ENCODE measurements around the gene NPW.
A peak's percentile ranks its signal among the peaks of the same experiment; 100 is the strongest.
"Not testable (repeated sequence)": the region's sequence is repeated elsewhere in the genome, so short reads cannot be mapped to it uniquely, and the experiment has no call there.

The NPW gene

DNA sequence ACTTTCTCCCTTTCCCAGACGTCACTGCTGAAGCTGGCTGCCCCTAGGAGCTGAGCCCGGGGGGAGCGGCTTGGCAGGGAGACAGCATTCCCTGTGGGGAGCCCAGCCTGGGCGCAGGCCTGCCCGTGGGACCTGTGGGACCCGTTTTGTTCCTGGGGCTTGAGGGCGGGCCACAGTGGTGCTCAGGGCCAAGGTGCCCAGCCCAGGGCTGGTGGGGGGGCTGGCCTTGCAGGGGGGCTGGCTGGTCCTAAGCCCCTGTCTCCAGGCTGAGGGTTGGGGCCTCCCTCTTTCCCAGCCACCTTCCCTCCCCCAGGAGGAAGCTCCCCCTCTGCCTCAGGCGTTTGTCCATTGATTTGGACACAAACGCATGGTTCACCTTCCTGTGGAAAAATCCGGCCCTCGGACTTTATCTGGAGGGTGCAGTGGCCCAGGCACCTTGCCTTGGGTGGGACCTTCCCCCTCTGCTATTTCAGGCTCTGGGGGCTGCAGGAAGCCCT lies 11.5 kb downstream of the NPW start:
- peak in 1 of 2 experiments; percentile 75 for DNase-seq (ENCODE audit: low read depth in 1 of 2, low spot score in 1 of 2)
- in situ Hi-C loops (cut with HindIII; ENCODE audit: low pct_unique_long_range_greater_than_20kb, low sequenced_read_pairs): no loop called here

DNA sequence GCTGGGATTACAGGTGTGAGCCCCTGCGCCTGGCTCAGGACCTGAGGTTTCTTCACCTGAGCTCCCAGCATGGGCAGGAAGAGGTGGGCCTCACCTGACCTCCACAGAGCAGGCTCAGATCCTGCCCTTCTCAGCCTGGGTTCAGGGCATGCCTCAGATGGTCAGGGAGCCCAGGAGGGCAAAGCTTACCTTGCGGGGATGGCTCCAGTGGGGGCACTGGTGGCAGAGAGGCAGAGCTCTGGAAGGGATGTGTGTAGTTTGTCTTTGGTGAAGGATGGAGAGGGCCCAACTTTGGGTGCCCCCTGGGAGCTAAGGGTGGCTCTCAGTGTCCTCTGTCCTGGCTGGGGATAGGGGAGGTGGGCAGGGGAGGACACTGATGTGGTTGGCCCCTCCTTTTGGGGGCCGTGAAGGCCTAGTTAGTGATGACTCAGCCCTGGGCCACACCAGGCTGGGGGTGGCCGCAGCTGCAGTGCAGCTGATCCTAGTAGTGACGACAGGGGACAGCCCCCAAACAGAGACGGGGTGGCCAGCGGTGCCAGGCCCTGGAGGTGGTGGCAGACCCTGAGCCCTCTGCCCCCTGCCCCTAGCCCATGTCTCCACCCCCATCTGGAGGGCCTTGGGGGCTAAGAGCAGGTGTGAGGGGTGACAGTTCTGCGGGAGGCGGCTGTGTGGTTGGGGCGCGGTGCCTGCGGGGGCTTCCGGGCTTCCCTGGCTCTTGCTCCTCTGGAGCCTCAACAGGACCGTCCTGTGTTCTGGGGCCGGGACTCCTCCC lies 12.9 kb downstream of the NPW start:
- TF ChIP-seq JUND (IDR thresholded peaks at IDR 0.05; ENCODE audit: low read depth): no peak
- in situ Hi-C loops (cut with HindIII; ENCODE audit: low pct_unique_long_range_greater_than_20kb, low sequenced_read_pairs): no loop called here
- DNase-seq (ENCODE audit: low read depth in 1 of 2, low spot score in 1 of 2): no peak

More for the DNA sequence above, 11.5 kb downstream of the NPW start:
- no peak for TF ChIP-seq JUND (IDR thresholded peaks at IDR 0.05; ENCODE audit: low read depth)

DNA sequence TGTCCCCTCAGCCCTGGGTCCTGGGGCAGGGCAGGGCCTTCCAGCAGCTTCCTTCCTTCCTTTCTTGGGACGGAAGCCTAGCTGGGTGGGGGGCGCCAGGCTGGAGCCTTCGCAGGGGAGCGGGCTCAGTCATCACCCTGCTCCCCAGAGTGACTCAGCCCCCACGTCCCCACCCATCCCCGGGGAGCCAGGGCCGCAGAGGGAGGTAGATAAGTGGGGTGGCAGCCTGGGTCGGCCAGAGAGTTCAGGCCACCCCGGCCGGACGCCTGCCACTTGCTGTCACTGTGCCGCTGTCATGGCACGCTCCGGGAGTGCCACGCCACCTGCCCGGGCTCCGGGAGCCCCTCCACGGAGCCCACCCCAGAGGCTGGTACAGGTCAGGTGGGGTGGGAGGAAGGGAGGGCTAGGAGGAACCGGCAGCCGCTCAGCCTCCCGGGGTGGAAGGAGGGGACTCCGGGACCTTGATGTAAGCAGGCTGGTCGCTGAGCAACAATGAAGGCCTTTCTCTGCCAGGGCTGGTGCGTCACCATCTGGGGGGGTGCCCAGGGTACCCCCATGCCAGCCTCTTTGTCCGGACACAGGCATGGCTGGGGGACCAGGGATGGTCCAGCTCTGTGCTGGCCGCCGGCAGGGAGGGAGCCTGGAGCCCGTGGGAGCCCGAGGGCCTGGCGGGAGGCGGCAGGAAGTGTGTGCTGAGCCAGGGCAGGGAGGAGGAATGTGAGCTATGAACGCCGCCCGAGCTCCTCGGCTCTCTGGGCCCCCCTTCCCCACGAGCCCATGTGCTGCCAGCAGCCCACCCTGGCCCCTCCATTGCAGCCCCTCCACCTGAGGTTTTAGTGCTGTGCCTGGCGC lies 13.7 kb downstream of the NPW start:
- in situ Hi-C loops (cut with HindIII; ENCODE audit: low pct_unique_long_range_greater_than_20kb, low sequenced_read_pairs): no loop called here
- TF ChIP-seq JUND (IDR thresholded peaks at IDR 0.05; ENCODE audit: low read depth): no peak
- peak; percentile 60 to 61 for DNase-seq (ENCODE audit: low read depth in 1 of 2, low spot score in 1 of 2)

DNA sequence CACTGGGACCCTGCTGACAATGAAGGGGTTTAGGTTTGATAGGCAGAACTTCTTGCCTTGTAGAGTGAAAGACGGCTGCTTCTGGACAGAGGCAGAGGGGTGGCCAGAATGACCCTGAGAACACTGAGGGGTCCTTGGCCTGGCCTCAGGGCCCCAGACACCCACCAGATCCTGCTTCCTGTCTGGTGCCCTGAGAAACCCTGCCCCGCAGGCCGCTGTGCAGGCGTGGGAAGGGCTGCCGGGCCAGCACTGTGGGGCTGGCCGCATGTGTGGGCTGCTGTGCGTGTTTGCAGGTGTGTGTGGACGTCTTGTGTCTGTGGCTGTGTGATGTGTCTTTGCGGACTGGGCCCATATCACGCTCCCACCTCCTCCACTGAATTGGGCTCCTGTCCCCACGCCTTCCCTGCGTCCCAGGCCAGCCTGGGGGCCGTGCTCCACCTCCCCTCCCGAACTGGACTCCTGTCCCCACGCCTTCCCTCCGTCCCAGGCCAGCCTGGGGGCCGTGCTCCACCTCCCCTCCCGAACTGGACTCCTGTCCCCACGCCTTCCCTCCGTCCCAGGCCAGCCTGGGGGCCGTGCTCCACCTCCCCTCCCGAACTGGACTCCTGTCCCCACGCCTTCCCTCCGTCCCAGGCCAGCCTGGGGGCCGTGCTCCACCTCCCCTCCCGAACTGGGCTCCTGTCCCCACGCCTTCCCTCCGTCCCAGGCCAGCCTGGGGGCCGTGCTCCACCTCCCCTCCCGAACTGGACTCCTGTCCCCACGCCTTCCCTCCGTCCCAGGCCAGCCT lies 14.5 kb downstream of the NPW start:
- DNase-seq (ENCODE audit: low read depth in 1 of 2, low spot score in 1 of 2); in situ Hi-C loops (cut with HindIII; ENCODE audit: low pct_unique_long_range_greater_than_20kb, low sequenced_read_pairs): not testable (repeated sequence)

DNA sequence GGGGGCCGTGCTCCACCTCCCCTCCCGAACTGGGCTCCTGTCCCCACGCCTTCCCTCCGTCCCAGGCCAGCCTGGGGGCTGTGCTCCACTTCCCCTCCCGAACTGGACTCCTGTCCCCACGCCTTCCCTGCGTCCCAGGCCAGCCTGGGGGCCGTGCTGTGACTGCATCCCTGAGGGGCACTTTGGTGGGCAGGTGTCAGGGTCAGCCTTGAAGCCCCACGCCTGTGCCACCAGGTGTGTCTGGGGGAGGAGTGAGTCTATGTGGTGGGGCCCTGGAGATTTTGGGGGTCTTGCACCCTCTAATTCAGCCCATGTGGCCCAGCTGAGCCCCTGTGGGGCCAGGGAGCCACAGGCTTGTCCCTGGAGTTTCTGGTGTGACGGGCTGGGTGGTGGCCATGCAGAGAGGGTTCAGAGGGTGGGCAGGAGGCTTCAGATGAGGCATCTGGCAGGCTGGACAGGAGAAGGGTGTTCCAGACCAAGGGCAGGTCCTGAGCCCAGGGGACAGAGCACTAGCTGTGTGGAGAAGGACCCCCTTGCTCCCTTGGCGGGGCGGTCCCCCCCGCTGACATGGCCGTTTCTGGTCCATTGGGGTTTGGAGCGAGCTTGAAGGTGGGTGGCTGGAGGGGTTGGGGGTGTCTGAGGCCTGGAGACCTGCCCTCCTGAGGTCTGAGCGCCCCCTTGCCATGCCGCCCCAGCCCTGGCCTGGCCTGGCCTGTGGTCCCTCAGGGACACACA lies 15.3 kb downstream of the NPW start:
- TF ChIP-seq JUND (IDR thresholded peaks at IDR 0.05; ENCODE audit: low read depth): no peak
- in situ Hi-C loops (cut with HindIII; ENCODE audit: low pct_unique_long_range_greater_than_20kb, low sequenced_read_pairs): no loop called here
- DNase-seq (ENCODE audit: low read depth in 1 of 2, low spot score in 1 of 2): no peak

DNA sequence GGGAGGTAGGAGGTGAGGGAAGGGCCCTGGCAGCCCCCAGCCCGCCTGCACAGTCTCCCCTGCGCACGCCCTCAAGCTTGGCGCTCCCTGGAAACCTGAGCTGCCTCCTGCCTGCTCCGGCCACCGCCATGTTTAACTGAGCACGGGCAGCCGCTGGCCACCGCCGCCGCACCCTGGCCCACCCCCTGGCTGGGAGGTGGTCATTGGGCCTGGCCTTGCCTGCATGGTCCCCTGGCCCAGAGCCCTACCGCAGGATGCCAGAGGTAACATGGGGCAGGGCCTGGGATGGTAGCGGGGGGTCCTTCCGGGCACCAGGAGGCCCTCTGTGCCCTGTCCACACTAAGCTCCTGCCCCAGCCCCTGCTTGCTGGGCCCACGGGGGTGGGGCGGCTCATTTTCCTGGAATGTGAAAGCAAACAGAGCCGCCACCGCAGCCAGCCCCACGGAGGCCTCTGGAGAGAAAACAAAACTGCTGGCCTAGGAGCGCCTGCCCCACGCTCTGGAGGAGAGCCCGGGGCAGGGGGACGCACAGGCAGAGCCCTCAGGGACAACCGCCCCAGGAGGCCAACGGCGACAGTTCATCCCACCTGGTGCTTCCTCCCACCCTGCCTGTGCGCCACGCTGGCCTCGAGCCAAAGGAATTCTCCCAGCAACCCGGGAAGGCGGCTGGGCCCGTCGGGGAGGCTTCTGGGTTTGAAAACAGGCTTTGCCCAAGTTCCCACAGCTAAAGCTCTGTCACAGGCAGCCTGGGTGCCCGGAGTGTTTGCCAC lies 16.0 kb downstream of the NPW start:
- TF ChIP-seq JUND (IDR thresholded peaks at IDR 0.05; ENCODE audit: low read depth): no peak
- peak; percentile 69 to 90 for DNase-seq (ENCODE audit: low read depth in 1 of 2, low spot score in 1 of 2)
- in situ Hi-C loops (cut with HindIII; ENCODE audit: low pct_unique_long_range_greater_than_20kb, low sequenced_read_pairs): no loop called here

DNA sequence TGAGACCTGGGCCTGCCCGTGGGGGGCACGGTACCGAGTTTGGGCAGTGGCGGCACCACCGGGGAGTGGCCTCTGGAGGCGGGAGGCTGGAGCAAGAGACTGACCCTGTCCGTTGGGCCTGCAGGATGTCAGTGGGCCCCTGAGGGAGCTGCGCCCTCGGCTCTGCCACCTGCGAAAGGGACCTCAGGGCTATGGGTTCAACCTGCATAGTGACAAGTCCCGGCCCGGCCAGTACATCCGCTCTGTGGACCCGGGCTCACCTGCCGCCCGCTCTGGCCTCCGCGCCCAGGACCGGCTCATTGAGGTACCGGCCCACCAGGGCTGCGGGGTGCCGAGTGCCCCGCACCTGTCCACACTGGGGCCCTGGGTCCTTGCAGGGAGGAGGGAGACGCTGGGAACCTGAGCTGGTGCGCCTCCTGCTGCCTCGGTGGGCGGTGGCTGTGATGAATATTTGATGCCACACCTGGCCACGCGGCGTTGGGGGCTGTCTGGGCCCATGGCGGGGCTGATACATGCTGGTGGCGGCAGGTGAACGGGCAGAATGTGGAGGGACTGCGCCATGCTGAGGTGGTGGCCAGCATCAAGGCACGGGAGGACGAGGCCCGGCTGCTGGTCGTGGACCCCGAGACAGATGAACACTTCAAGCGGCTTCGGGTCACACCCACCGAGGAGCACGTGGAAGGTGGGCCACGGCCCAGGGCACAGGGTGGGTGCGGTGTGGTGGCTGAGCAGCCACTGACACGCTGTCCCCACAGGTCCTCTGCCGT lies 16.8 kb downstream of the NPW start:
- no peak for TF ChIP-seq JUND (IDR thresholded peaks at IDR 0.05; ENCODE audit: low read depth)

DNA sequence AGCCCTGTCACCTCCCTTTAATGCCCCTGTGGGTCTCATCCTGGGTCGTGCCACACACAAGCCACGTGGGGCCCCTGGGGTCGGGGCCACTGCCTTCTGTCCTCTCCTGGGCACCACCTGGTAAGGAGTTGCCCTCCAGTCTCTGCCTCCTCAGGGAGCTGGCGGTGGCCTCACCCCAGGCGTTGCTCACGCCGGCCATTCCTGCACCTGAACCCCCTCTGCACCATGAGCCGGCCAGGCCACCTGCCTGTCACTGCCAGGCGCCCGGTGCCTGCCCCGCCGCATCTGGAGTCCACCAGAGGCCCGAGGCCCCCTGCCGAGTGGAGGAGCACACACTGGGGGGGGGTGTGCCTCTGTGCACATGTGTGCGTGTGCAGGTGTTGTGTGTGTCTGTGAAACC lies 17.5 kb downstream of the NPW start:
- no peak for DNase-seq (ENCODE audit: low read depth in 1 of 2, low spot score in 1 of 2)
- no peak for TF ChIP-seq JUND (IDR thresholded peaks at IDR 0.05; ENCODE audit: low read depth)
- in situ Hi-C loops (cut with HindIII; ENCODE audit: low pct_unique_long_range_greater_than_20kb, low sequenced_read_pairs): no loop called here

More for the DNA sequence above, 16.8 kb downstream of the NPW start:
- no peak for DNase-seq (ENCODE audit: low read depth in 1 of 2, low spot score in 1 of 2)
- in situ Hi-C loops (cut with HindIII; ENCODE audit: low pct_unique_long_range_greater_than_20kb, low sequenced_read_pairs): no loop called here

DNA sequence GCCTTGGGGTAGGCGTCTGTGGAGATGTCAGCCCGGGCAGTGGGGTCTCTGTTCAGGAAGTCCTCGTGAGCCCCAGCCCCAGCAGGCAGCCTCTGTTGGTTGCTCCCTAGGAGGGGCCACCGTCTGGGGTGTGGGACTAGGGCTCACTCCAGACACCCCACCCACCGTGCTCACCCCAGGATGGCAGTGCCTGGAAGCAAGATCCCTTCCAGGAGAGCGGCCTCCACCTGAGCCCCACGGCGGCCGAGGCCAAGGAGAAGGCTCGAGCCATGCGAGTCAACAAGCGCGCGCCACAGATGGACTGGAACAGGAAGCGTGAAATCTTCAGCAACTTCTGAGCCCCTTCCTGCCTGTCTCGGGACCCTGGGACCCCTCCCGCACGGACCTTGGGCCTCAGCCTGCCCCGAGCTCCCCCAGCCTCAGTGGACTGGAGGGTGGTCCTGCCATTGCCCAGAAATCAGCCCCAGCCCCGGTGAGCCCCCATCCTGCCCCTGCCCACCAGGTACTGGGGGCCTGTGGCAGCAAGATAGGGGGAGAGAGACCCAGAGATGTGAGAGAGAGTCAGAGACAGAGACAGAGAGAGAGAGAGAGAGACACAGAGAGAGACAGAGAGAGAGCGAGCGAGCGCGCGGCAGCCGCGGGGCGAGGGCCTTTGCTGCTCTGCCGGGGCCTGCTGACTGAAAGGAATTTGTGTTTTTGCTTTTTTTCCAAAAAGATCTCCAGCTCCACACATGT lies 18.2 kb downstream of the NPW start:
- DNase-seq (ENCODE audit: low read depth in 1 of 2, low spot score in 1 of 2): no peak
- no peak for TF ChIP-seq JUND (IDR thresholded peaks at IDR 0.05; ENCODE audit: low read depth)
- in situ Hi-C loops (cut with HindIII; ENCODE audit: low pct_unique_long_range_greater_than_20kb, low sequenced_read_pairs): no loop called here
